Limb (tissue), 2 donors: Measurements from ENCODE around the gene TTC23.

Experiments
- DNase-seq, 2 donors: peaks; one replicate each; pipeline ENCODE4 v3.0.0-alpha.2; 2016; ENCODE audit errors: extremely low spot score in 2 of 2

The TTC23 gene

GRCh38 chr15:99104788-99105513, 144.4 kb downstream of the TTC23 start, which contains the start of gene SYNM:
SYNM (plus strand) TSS chr15:99105080; CDS start chr15:99105200, 120 bp downstream.
- peak; percentile 67 to 83 for DNase-seq

- DNase-seq: no peak
Measured at GRCh38 chr15:99103279-99103678, 146.1 kb downstream of the TTC23 start.

- no peak for DNase-seq
Measured at GRCh38 chr15:99102332-99103235, 146.8 kb downstream of the TTC23 start.

- no peak for DNase-seq
Measured at GRCh38 chr15:99101501-99101900, 147.9 kb downstream of the TTC23 start.

- peak; percentile 64 to 88 for DNase-seq
Measured at GRCh38 chr15:99100245-99101173, 148.9 kb downstream of the TTC23 start.

GRCh38 chr15:99099661-99100060, 149.7 kb downstream of the TTC23 start:
- DNase-seq: no peak

- no peak for DNase-seq
Measured at GRCh38 chr15:99098991-99099390, 150.4 kb downstream of the TTC23 start.

- no peak for DNase-seq
Measured at GRCh38 chr15:99098426-99098825, 151.0 kb downstream of the TTC23 start.

- DNase-seq: no peak
Measured at GRCh38 chr15:99097441-99098410, 151.7 kb downstream of the TTC23 start.

GRCh38 chr15:99096894-99097426, 152.4 kb downstream of the TTC23 start:
- no peak for DNase-seq

- DNase-seq: no peak
Measured at GRCh38 chr15:99096173-99096893, 153.0 kb downstream of the TTC23 start.

GRCh38 chr15:99095626-99096025, 153.8 kb downstream of the TTC23 start:
- no peak for DNase-seq

GRCh38 chr15:99092554-99093172, 156.7 kb downstream of the TTC23 start:
- no peak for DNase-seq

GRCh38 chr15:99090938-99091337, 158.4 kb downstream of the TTC23 start:
- no peak for DNase-seq

GRCh38 chr15:99090011-99090699, 159.2 kb downstream of the TTC23 start:
- no peak for DNase-seq

GRCh38 chr15:99087405-99087943, 161.9 kb downstream of the TTC23 start:
- DNase-seq: no peak

- DNase-seq: no peak
Measured at GRCh38 chr15:99086327-99086667, 163.1 kb downstream of the TTC23 start.
